Upper lobe of right lung (tissue), 1 donor: ENCODE results near the gene DNM1. TPM values are rescaled to one million over a fixed set of nuclear protein-coding genes. Genes with fewer than 3 reads are reported as not detected.
A peak's percentile ranks its signal among the peaks of the same experiment; 100 is the strongest.
"Not testable (repeated sequence)": the region's sequence is repeated elsewhere in the genome, so short reads cannot be mapped to it uniquely, and the experiment has no call there.

Experiments used
- ATAC-seq: fragments of 200-7000 bp; cut with Tn5 transposase; one replicate; pipeline ENCODE4 v1.9.1; 2020; ENCODE audit warnings: mild to moderate bottlenecking, moderate library complexity
- DNase-seq: peaks from one replicate; pipeline ENCODE4 v3.0.0-alpha.2; 2020
- H3K27ac ChIP-seq: fragments of 200-600 bp; one replicate; pipeline ENCODE4 v1.8.0; 2022
- H3K27me3 ChIP-seq: fragments of 200-600 bp; one replicate; pipeline ENCODE4 v1.8.0; 2022; ENCODE audit warnings: mild to moderate bottlenecking
- H3K36me3 ChIP-seq: fragments of 200-600 bp; one replicate; pipeline ENCODE4 v1.8.0; 2022
- H3K4me1 ChIP-seq: fragments of 200-600 bp; one replicate; pipeline ENCODE4 v1.8.0; 2022
- H3K4me3 ChIP-seq: fragments of 200-600 bp; one replicate; pipeline ENCODE4 v1.8.0; 2022; ENCODE audit warnings: mild to moderate bottlenecking
- H3K9me3 ChIP-seq: fragments of 200-600 bp; one replicate; pipeline ENCODE4 v1.8.0; 2022
- intact Hi-C: fragments of 100-400 bp; cut with DNase I; formaldehyde crosslinking; loops from one replicate; pipeline ENCODE4 v1.11.0; 2022
- total RNA-seq: library from RNA; stranded (reverse); fragmentation: NEBNext Ultra II Directional; extraction: Animal tissue kit (Norgen Biotek cat#: 25700); gene quantifications from one replicate; pipeline ENCODE4 v1.2.1, GENCODE V29; 2021
- TF ChIP-seq, protein P1 (sequence below): fragments of 200-600 bp; IDR thresholded peaks from one replicate; pipeline ENCODE4 v1.8.0; 2022; ENCODE audit warnings: antibody characterized with exemption
- donor health status: DM: no; HTN: yes; CAD: no; lungs with severe emphysema.

The DNM1 gene
- total RNA-seq, 1 donor from 2014 or later: 5.2 TPM

DNA sequence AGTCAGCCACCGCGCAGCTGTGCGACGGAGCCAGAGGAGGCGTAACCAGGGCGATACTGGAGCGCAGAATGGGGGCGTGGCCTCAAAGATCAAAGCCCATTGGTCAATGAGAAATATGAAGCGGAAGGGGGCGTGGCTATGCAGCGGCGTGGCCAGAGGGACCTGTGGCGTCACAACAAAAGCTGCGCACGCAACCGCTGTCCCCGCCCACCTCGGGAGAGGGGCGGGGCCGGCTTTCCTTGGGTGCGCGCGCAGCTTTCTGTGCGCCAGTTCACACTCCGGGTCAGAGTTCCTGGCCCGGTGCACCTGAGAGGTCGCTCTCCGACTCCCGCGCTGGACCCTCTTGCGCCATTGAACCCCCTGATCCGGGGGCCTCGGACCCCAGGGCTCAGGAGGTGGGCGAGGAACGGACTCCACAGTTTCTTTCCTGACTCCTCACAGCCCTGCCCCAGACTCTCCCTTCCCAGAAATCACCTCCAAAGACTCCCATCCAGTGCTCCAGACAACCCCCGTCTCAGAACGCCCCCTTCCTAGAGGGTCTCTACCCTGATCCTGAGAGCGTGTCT is 72.9 kb downstream of the DNM1 start, which contains the start of gene SWI5:
Gene SWI5, plus strand, starts transcription at position 269 of the 566 bp plus-strand sequence.
- Histone ChIP-seq H3K36me3 (peaks cover 23% of the 10 kb centered on the region), H3K4me1 (peaks cover 31% of the 10 kb centered on the region), H3K4me3 (peak within 1 kb of the TSS; percentile 90), H3K9me3 (no peaks in the 10 kb centered on the region), H3K27ac (peak within 1 kb of the TSS; percentile 86), H3K27me3 (no peaks in the 10 kb centered on the region)
- intact Hi-C loops: no loop called here
- ATAC-seq (peak; percentile 98), DNase-seq (peak; percentile 99)
- TF ChIP-seq, protein P1, sequence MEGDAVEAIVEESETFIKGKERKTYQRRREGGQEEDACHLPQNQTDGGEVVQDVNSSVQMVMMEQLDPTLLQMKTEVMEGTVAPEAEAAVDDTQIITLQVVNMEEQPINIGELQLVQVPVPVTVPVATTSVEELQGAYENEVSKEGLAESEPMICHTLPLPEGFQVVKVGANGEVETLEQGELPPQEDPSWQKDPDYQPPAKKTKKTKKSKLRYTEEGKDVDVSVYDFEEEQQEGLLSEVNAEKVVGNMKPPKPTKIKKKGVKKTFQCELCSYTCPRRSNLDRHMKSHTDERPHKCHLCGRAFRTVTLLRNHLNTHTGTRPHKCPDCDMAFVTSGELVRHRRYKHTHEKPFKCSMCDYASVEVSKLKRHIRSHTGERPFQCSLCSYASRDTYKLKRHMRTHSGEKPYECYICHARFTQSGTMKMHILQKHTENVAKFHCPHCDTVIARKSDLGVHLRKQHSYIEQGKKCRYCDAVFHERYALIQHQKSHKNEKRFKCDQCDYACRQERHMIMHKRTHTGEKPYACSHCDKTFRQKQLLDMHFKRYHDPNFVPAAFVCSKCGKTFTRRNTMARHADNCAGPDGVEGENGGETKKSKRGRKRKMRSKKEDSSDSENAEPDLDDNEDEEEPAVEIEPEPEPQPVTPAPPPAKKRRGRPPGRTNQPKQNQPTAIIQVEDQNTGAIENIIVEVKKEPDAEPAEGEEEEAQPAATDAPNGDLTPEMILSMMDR: no peak

DNA sequence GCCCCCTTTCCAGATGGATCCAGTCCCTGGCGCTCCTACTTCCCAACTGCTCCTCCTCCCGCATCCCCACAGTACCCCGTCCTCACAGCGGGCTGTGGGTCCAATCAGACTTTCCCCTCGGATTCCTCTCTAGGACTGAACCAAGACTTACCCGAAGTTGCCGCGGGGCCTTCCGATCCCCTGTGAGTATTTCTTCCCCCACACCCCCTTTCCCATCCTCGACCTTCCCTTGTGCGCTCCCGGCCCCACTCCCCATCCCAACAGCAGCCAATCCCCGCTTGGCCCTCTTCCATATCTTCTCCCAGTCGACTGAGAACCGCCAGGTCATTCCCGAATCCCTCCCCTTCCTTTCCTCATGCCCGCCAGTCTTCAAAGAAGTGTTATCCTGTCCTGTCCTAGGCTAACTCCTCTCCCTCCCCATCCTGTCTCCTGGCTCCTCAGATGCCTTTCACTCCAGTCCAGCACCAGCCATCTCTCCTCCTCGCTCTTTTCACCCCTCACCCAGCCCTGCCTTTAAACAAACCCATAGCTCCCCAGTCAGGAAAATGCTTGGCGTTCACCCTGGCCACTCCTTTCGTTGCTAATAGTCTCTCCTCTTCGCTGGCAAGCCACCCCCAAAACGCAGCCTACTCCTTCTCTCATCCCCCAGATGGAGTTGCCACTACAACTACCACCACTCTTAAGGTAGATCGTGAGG is 73.5 kb downstream of the DNM1 start:
- H3K4me3 ChIP-seq: peak overlapping the region; percentile 90
- intact Hi-C loops: no loop called here
- ATAC-seq (peak; percentile 2), DNase-seq (no peak)
- peak overlapping the region; percentile 86 for H3K27ac ChIP-seq
- no peaks in the 10 kb centered on the region for H3K27me3 ChIP-seq
- H3K36me3 ChIP-seq: peaks cover 16% of the 10 kb centered on the region
- TF ChIP-seq, protein P1: no peak
- no peaks in the 10 kb centered on the region for H3K9me3 ChIP-seq
- H3K4me1 ChIP-seq: peaks cover 31% of the 10 kb centered on the region

DNA sequence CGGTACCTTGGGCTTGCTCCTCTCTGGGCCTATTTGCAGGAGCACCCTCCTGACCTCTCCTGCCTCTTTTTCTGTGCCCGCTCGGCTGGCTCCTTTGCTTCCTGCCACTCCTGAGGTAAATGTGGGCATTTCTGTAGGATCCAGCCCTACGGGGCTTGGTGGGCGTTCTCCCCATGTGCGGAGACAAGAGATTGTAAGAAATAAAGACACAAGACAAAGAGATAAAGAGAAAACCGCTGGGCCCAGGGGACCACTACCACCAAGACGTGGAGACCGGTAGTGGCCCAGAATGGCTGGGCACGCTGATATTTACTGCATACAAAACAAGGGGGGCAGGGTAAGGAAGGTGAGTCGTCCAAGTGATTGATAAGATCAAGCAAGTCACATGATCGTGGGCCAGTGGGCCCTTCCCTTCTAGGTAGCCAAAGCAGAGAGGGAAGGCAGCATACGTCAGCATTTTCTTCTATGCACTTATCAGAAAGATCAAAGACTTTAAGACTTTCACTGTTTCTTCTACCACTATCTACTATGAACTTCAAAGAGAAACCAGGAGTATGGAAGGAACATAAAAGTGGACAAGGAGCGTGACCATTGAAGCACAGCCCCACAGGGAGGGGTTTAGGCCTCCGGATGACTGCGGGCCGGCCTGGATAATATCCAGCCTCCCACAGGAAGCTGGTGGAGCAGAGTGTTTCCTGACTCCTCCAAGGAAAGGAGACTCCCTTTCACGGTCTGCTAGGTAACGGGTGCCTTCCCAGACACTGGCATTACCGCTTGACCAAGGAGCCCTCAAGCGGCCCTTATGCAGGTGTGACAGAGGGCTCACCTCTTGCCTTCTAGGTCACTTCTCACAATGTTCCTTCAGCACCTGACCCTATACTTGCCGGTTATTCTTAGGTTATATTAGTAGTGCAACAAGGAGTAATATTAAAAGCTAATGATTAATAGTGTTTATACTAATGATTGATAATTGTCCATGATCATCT is 76.2 kb downstream of the DNM1 start:
- H3K27me3 ChIP-seq, intact Hi-C loops, H3K36me3 ChIP-seq, DNase-seq, H3K9me3 ChIP-seq, ATAC-seq: not testable (repeated sequence)
- H3K4me1 ChIP-seq: peaks cover 29% of the 10 kb centered on the region
- peak overlapping the region; percentile 70 for H3K27ac ChIP-seq
- H3K4me3 ChIP-seq: peak overlapping the region; percentile 11

DNA sequence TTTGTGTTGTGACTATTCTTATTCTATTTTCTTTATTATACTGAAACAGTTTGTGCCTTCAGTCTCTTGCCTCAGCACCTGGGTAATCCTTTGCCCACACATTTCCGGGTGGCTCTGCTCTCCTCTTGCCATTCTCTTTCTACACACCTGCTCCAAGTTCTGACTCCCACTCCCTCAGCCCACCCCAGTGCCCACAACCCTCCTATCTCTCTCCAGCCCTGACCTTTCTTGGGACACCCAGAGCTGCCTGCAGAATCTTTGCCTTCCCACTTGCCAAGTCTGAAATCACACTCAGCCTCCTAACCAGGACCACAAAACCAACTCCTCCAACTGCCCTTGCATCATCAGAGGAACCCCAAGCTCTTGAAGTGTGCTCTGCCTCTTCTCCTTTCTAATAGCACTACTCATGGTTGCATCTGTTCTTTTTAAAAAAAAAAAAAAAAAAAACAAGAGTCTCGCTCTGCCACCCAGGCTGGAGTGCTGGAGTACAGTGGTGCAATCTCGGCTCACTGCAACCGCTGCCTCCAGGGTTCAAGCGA is 77.0 kb downstream of the DNM1 start:
- Histone ChIP-seq H3K27ac (peak overlapping the region; percentile 70), H3K36me3 (peaks cover under 1% of the 10 kb centered on the region), H3K27me3 (no peaks in the 10 kb centered on the region), H3K4me1 (peaks cover 23% of the 10 kb centered on the region), H3K4me3 (no peak overlapping the region), H3K9me3 (no peaks in the 10 kb centered on the region)
- TF ChIP-seq, protein P1: no peak
- no peak for ATAC-seq
- intact Hi-C loops: no loop called here
- DNase-seq: no peak

DNA sequence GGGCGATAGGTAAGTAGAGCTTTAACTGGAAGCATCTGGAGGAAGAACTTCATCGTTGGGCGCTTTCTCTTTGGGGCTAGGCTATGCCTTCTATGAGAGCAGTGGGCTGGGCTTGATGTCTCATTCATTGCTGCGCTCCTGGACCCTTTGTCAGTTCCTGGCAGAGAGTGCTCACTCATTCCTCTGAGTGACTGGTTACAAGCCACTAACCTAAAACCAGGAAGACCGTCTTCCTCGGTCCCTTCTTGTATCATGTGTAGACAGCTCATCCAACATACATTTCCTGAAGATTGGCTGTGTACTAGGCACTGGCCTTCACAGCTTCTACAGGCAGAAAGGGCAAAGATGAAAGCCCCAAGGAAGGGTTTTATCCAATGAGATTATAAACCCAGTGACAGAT is 79.3 kb downstream of the DNM1 start:
- H3K4me1 ChIP-seq: peaks cover 15% of the 10 kb centered on the region
- H3K9me3 ChIP-seq: no peaks in the 10 kb centered on the region
- H3K27ac ChIP-seq: no peak overlapping the region
- intact Hi-C loops: no loop called here
- no peak overlapping the region for H3K4me3 ChIP-seq
- H3K27me3 ChIP-seq: no peaks in the 10 kb centered on the region
- DNase-seq: no peak
- H3K36me3 ChIP-seq: peaks cover 15% of the 10 kb centered on the region
- ATAC-seq: no peak
- TF ChIP-seq, protein P1: no peak
